ENCODE measurements around the gene MSRB3. TPM values are rescaled to one million over a fixed set of nuclear protein-coding genes. Genes with fewer than 3 reads are reported as not detected.
A peak's percentile ranks its signal among the peaks of the same experiment; 100 is the strongest.

The MSRB3 gene
- total RNA-seq, 1 experiment from 2014 or later = 1.1 TPM

DNA sequence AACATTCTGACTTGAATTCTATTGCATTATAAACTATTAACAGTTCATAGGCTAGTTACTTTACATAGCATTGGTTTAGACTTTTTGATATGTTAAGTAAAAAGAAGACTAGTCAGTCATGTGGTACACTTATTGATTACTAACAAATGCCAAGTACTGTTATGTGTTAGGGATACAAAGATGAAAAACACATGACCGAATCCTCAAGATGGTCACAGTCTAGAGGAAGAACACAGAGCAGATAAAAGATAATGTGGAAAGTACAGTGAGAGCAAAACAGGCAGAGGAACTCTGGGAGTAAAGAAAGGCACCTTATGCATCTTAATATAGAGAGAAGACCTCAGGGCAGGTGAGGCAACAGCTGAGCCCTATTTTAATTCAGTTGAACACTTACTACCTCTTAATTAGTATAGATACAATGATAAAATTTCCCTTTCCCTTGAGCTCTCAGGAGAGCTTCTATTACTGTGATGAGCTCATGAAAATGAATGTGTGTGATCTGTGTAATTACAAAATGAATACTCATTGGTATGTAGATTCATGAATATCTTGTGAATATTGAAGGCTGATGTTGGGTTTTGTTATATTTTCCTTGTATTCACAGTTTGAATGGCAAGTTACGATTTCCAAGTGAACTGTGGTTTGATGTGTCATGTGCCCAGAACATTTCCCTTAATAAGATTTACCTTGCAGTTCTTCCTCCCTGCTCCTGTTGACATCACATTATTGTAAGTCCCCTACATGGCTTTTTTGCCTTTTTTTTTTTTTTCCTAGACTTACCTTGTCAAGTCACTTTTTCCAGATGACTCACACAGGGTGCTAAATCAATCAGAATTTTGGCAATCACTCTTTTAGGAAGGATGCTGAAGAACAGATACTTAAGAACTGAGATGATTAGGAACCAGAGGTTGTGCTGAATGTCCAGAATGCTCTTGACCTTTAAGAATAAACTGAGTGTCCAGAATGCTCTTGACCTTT lies 29.5 kb upstream of the MSRB3 start:
- Histone ChIP-seq H2BK15ac (ENCODE audit: low read depth, low read length) (no peak overlapping the region), H2BK12ac (ENCODE audit: insufficient read length, low read depth, low read length) (no peak overlapping the region), H2AK5ac (ENCODE audit: insufficient read length, low read length) (no peak overlapping the region), H2BK5ac (ENCODE audit: insufficient read length, low read length) (no peak overlapping the region), H2AFZ (ENCODE audit: low read length) (no peak overlapping the region), H3T11ph (ENCODE audit: low read length) (no peak overlapping the region), H3K4ac (ENCODE audit: low read depth, low read length) (no peak overlapping the region), H2BK120ac (ENCODE audit: low read depth, low read length, poor library complexity, severe bottlenecking) (no peak overlapping the region), H4K8ac (replicated peaks; ENCODE audit: insufficient read length, low read depth, low read length) (no peak overlapping the region), H4K20me1 (ENCODE audit: control insufficient read depth, insufficient read depth, insufficient read length) (no peaks in the 10 kb centered on the region), H3K79me1 (ENCODE audit: insufficient read depth, low read depth, low read length, poor library complexity, severe bottlenecking) (no peaks in the 10 kb centered on the region), H3K18ac (ENCODE audit: insufficient read length, low read depth, low read length) (no peak overlapping the region), H3K56ac (ENCODE audit: insufficient read length, low read depth, low read length) (no peak overlapping the region), H3K23me2 (ENCODE audit: insufficient read length, low read depth, low read length, poor library complexity, severe bottlenecking) (no peaks in the 10 kb centered on the region), H4K91ac (ENCODE audit: insufficient read length, low read depth, low read length) (no peak overlapping the region), H4K5ac (ENCODE audit: insufficient read length, low read depth, low read length) (no peak overlapping the region), H3K4me1 (ENCODE audit: insufficient read depth, low read length) (no peaks in the 10 kb centered on the region), H3K79me2 (ENCODE audit: insufficient read depth, low read length) (no peaks in the 10 kb centered on the region), H3K23ac (ENCODE audit: insufficient read length, low read depth, low read length) (no peak overlapping the region), H3K14ac (ENCODE audit: insufficient read depth, low read length) (no peak overlapping the region), H3K27ac (ENCODE audit: insufficient read length, low read depth, low read length) (no peak overlapping the region), H3K9me3 (ENCODE audit: control insufficient read depth, low read depth, low read length) (no peaks in the 10 kb centered on the region), H2BK20ac (ENCODE audit: low read depth, low read length, poor library complexity, severe bottlenecking) (no peak overlapping the region), H3K4me2 (ENCODE audit: insufficient read depth, insufficient read length, low read length) (no peak overlapping the region), H3K27me3 (ENCODE audit: insufficient read depth, low read length) (no peaks in the 10 kb centered on the region), H3K9ac (ENCODE audit: extremely low read depth, insufficient read length, low read length) (no peak overlapping the region)
- Mint-ChIP-seq H3K4me1 (no peaks in the 10 kb centered on the region), H3K4me3 (no peak overlapping the region), H3K36me3 (ENCODE audit: insufficient read depth in 1 of 3, low read depth in 3 of 3) (peaks cover 2 to 19% (median 15%) of the 10 kb centered on the region in 3 experiments; a peak in 5 of 7 replicates), H3K9me3 (no peaks in the 10 kb centered on the region), H3K27ac (peak overlapping the region in 1 of 3 experiments; percentile 45; a peak in 2 of 7 replicates), H3K27me3 (ENCODE audit: low read depth) (no peaks in the 10 kb centered on the region)
- no peak for DNase-seq
- WGBS (ENCODE audit: extremely low coverage, insufficient read length, low lambda C conversion rate) = no CpG with 5 or more reads among the region's 2 CpGs
- TF ChIP-seq CTCF (conservative IDR thresholded peaks at IDR 0.05) = no peak
